NCI-H510A treated with DMSO at 0.1 percent for 48 hours (cell line): ENCODE data around the gene HPS3.
A peak's percentile ranks its signal among the peaks of the same experiment; 100 is the strongest.
"Not testable (repeated sequence)": the region's sequence is repeated elsewhere in the genome, so short reads cannot be mapped to it uniquely, and the experiment has no call there.

ENCODE experiments used
- DNase-seq: peaks from one replicate; lab custom pipeline; 2025; lab: John Stamatoyannopoulos, UW

HPS3 gene

DNA sequence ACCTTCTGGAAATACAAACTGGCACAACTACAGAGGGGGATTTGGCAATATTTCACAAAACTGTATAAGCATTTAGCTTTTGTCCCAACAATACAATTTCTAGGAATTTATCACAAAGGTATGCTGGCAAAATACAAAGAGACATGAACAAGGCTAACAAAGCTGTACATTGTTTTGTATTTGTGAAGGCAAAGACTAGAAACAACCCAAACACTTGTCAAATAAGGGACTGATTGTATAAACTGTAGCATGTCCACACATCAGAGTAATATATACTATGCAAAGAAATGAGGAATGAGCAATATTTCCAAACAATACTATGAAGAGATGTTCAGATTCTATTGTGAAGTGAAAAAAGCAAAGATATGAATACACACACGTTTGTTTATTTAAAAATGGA lies 65.8 kb downstream of the HPS3 start:
- no peak for DNase-seq

DNA sequence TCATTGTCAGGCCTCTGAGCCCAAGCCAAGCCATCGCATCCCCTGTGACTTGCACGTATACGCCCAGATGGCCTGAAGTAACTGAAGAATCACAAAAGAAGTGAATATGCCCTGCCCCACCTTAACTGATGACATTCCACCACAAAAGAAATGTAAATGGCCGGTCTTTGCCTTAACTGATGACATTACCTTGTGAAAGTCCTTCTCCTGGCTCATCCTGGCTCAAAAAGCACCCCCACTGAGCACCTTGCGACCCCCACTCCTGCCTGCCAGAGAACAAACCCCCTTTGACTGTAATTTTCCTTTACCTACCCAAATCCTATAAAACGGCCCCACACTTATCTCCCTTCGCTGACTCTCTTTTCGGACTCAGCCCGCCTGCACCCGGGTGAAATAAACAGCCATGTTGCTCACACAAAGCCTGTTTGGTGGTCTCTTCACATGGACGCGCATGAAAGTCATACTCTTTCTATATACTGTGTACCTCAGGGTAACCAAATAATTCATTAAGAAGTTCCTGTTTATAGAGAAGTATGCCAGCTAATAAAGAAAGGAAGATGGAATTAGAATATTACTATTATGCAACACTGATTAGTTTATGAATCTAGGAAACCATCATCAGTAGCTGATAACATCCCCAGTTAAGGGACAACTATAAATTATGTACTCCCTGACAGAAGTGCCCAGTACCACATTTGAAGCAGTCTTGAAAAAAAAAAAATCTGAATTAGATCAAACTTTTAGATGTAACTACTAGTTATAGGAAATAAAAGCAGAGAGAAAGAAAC lies 67.6 kb downstream of the HPS3 start:
- not testable (repeated sequence) for DNase-seq

DNA sequence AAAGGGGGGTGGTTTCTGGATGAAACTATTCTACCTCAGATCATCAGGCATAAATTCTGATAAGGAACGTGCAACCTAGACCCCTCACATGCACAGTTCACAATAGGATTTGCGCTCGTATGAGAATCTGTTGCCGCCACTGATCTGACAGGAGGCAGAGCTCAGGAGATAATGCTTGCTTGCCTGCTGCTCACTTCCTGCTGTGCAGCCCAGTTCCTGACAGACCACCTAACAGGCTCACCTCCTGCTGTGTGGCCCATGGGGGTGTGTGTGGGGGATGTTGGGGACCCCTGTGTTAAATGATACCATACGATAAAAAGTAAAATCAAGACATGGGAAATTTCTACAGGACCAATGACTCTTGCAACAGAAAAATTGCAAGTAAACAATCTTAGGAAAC lies 68.2 kb downstream of the HPS3 start:
- no peak for DNase-seq

DNA sequence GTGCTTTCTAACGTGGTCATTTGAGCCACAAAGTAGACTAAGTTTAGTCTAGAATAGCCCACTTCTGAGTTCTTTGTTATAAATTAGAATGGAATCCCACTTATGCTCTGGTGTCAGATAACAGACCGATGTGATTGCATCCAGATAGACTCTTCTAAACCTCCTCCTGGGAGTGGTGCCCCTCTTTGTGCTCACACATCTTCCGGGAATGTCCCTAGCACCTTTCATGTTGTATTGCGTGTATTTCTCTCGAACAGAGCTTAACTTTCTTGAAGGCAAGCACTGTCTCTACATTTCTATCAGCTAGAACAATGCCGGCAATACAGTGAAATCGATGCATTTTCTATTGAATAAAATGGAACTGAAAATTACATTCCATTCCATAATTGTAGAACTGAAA lies 69.2 kb downstream of the HPS3 start:
- DNase-seq = peak; percentile 26

DNA sequence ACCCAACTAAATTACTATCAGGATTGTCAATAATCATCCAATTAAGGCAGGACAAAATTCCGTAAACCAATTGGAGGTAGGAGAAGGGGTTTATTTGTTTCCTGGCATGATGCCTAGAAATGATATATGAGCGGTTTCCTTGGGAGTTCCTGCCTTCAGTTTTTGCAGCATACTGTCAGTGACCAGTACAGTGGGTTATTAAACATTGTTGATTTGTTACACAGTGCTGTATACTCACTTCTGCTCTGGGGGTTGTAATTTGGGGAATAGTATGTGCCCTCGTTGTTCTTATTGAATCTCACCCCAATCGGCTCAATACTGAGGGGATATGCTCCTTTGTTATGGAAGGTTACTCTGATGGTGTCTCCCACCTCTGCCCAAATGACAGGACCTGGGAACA lies 70.0 kb downstream of the HPS3 start:
- peak; percentile 72 for DNase-seq

DNA sequence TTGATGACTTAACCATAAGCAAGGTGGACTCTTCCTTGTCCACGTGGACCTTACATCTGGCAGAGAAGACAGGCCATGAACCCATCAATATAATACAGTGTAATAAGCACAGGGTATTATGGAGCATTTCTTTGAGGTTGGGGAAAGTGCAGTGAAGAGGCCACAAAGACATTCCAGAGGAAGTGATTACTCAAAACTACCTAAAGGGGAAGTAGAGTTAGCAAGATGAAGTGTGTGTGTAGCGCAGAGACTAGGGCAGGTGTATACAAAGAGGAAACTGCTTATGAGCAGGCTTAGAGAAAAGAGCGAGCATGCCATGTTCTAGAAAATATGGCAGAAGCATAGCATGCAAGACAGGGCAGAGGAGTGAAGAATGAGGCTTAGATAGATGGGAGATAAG lies 74.3 kb downstream of the HPS3 start:
- DNase-seq = no peak

DNA sequence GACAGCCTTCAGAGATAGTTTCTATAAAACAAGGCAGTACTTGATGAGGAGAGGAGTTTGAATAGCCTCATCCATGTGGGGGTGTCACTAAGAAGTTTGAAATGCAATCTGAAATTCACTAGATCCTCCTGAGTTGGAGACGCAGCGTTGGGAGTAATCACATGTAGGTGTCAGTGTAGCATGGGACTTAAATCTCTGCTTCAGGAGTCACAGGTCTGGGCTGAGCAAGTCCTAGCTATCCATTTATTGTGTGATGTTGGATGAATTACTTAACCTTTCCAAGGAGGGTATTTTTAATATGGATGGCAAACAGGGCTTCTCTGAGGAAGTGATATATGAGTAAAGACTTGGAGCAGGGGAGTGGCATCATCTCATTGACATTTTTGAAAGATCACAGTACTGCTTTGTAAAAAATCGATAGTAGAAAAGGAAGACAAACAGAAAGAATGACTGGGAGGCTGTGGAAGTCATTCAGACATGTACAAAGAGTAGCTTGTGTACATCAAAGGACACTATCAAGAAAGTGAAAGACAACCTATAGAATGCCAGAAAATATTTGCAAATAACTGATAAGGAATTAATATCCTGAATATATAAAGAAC lies 75.1 kb downstream of the HPS3 start:
- DNase-seq = no peak

DNA sequence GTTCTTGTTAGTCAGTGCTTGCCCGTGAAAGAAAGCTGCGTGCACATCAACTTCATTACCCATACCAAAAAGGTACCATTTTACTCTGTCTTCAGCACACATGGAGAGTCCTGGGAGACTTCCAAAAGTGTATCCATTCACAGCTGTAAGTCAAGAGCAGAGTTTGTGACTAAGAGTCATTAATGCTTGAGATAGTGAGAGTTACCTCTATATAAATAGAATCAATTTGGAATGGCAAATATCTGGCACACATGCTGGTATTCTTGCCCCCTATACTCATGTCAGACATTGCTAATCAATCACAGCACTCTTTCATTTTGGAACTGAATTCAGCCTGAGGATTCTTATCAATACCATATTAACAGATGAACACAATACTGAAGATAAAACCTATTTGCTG lies 78.0 kb downstream of the HPS3 start:
- DNase-seq = no peak

DNA sequence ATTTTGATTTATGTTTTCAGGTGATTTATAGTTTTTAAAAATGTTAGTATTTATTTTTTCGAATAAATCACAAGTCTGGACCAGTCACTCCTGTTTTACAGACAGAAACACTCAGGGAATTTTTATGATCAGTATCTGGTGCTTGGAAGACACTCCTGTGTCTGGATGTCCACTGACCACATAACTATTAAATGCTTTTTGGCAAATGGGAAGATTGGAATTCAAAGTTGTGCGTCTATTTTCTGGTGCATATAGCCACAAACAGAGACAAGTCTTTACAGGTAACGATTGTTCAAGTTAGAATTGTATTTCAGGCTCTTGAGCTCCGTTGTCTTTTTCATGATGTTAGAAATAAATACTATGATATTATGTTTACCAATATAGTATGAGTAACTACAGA lies 80.0 kb downstream of the HPS3 start:
- no peak for DNase-seq

DNA sequence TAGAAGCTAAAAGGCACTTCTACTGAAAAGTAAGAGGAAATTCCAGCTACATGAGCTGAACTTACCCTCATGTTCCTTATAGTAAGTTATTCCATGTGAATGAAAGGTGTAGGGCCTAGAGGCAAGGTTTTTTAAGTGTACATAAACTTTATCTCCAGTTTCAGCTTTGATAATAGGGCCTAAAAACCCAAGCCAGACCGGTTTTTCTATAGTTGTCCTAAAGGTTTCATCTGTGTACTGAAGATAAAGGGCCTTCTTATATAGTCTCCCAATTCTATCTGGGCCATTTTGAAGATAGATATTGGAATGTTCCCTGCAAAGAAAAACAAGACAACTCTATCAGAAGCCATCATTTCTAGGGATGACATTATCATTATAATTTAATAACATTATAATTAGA lies 82.9 kb downstream of the HPS3 start:
- DNase-seq = no peak

DNA sequence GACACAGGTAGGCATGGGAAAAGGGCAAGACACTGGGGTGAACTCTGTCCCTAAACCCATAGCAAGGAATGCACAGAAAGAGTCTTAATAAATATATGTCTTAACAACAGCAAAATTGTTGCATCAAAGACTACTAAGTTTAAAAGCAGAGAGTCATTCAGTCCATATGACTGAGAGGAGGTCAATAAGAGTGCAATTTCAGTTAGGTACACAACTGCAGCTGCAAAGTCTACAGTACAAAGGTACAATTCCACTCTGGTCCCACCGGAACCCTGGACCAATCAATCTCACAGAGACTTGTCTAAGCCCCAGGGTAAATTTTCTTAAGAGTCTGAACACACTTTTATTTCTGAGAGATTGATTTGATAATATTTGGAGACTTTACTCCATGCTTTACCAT lies 85.3 kb downstream of the HPS3 start:
- no peak for DNase-seq

DNA sequence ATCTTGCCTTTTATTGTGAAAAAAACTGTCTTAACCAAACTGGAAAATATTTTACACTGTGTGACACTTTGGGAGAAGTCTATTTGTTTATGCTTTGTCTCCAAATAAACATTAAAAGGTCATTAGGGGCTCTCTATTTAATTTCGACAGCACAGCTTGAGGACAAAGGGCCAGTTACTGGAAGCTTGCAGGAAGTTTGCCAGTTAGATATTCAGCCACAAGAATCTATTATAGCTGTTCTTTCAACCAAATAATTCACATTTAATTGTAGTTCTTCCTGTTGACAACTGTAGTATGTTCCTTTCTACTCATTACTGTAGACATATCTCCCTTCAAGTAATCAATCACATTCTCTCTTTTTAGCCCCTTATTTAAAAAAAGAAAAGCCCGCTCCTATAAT lies 86.1 kb downstream of the HPS3 start:
- DNase-seq = no peak

DNA sequence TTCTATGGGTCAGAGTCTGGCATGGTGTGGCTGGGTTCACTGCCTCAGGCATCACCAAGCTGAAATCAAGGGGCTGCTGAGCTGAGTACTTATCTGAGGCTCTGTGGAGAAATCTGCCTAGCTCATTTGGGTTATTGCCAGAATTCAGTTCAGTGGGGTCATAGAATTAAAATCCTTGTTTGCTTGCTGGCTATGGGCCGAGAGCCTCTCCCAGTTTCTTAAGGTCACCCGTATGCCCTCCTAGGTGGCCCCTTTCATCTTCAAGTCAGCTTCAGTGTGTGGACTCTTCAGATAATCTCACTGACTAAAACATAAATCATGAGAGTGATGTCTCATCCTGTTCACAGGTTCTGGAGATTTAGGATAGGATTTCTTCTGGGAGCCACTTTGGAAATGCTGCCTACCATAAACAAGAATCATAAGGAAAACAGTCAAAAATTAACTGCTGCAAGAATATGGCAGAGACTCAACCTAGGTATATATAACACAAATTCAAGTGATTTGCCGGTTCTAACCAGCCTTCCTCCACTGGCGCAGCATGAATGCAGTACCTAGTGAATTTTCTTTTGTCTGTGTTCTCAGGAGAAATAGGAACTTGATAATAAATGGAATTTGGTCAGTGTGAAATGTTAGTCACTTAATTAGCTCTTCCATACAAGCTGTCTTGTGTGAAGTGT lies 86.9 kb downstream of the HPS3 start:
- DNase-seq = no peak

DNA sequence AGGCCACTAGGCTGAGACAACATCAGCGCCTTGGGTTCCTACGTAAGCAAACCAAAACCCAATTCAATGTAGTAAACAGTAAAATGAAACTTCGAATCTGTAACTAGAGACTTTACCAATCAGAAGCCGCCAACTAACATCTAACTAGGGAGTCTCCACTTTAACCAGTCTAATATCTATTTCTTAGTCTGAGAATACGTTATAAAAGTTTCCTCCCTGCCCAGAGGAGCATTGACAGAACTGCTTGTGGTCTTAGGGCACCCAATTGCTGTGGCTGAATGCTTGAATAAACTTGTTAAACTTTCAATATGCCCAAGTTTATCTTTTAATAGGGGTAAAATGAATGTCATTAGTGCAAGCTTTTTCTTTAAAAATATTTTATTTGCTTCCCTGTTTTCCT lies 87.9 kb downstream of the HPS3 start:
- DNase-seq = no peak

DNA sequence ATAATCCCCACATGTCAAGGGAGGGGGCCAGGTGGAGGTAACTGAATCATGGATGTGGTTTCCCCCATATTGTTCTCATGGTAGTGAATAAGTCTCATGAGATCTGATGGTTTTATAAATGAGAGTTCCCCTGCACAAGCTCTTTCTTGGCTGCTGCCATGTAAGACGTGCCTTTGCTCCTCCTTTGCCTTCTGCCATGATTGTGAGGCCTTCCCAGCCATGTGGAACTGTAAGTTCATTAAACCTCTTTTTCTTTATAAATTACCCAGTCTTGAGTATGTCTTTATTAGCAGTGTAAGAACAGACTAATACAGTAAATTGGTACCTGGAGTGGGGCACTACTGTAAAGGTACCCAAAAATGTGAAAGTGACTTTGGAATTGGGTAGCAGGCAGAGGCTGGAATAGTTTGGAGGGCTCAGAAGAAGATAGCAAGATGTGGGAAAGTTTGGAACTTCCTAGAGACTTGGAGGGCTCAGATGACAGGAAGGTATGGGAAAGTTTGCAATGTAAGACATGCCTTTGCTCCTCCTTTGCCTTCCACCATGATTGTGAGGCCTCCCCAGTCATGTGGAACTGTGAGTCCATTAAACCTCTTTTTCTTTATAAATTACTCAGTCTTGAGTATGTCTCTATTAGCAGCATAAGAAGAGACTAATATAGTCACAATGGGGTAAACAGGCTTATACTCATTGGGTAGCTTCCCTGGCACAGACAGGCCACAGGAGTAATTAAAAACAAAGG lies 90.1 kb downstream of the HPS3 start:
- DNase-seq = not testable (repeated sequence)

DNA sequence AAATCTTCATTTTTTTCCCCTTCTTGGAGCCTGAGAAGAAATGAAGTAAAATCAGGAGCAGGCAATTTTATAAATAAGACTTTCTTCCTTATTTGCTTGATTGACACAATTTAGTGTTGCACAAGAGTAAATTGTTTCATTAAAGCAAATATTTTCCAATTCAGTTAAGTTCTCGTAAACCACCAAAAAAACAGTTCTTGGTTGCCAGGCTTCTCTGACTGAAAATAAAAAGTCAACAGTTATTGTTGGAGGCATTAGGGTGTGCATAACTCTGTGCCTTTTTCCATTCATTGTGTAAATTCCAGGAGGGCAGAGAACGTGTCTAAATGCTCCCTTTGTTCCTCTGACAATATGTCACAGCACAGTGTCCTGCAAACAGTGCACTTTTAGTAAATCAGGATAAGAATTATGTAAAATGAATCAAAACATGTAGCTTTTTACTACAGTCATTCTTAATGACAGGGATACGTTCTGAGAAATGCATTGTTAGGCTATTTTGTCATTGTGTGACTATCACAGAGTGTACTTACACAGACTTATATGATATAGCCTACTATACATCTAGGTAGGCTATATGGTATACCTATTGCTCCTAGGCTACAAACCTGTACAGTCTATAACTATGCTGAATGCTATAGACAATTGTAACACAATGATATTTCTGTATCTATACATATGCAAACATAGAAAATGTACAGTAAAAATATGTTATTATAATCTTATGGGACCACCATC lies 92.5 kb downstream of the HPS3 start, which contains the start of gene CP:
Gene CP, minus strand, starts transcription at position 47 of the 735 bp plus-strand sequence. Its CDS starts 37 bp downstream, at position 10.
- DNase-seq = no peak
